ENCODE data around the gene ZFPM1.

- TF ChIP-seq CTCF (conservative IDR thresholded peaks at IDR 0.05; ENCODE audit: low read depth in 2 of 2) (no peak), EZH2 (IDR thresholded peaks at IDR 0.05; ENCODE audit: low read depth, unreplicated experiment) (no peak), POLR2AphosphoS5 (IDR thresholded peaks at IDR 0.05; ENCODE audit: low read depth) (no peak), EZH2phosphoT487 (IDR thresholded peaks at IDR 0.05; ENCODE audit: unreplicated experiment) (no peak), JUNB (IDR thresholded peaks at IDR 0.05; ENCODE audit: unreplicated experiment) (no peak), STAT1 (IDR thresholded peaks at IDR 0.05; ENCODE audit: unreplicated experiment) (no peak), REST (IDR thresholded peaks at IDR 0.05; ENCODE audit: unreplicated experiment) (no peak), CREB1 (CRISPR knock-in tag; IDR thresholded peaks at IDR 0.05; ENCODE audit: low read depth) (no peak), ZNF114 (CRISPR knock-in tag; IDR thresholded peaks at IDR 0.05) (no peak)
- TF ChIP-seq, protein P1, sequence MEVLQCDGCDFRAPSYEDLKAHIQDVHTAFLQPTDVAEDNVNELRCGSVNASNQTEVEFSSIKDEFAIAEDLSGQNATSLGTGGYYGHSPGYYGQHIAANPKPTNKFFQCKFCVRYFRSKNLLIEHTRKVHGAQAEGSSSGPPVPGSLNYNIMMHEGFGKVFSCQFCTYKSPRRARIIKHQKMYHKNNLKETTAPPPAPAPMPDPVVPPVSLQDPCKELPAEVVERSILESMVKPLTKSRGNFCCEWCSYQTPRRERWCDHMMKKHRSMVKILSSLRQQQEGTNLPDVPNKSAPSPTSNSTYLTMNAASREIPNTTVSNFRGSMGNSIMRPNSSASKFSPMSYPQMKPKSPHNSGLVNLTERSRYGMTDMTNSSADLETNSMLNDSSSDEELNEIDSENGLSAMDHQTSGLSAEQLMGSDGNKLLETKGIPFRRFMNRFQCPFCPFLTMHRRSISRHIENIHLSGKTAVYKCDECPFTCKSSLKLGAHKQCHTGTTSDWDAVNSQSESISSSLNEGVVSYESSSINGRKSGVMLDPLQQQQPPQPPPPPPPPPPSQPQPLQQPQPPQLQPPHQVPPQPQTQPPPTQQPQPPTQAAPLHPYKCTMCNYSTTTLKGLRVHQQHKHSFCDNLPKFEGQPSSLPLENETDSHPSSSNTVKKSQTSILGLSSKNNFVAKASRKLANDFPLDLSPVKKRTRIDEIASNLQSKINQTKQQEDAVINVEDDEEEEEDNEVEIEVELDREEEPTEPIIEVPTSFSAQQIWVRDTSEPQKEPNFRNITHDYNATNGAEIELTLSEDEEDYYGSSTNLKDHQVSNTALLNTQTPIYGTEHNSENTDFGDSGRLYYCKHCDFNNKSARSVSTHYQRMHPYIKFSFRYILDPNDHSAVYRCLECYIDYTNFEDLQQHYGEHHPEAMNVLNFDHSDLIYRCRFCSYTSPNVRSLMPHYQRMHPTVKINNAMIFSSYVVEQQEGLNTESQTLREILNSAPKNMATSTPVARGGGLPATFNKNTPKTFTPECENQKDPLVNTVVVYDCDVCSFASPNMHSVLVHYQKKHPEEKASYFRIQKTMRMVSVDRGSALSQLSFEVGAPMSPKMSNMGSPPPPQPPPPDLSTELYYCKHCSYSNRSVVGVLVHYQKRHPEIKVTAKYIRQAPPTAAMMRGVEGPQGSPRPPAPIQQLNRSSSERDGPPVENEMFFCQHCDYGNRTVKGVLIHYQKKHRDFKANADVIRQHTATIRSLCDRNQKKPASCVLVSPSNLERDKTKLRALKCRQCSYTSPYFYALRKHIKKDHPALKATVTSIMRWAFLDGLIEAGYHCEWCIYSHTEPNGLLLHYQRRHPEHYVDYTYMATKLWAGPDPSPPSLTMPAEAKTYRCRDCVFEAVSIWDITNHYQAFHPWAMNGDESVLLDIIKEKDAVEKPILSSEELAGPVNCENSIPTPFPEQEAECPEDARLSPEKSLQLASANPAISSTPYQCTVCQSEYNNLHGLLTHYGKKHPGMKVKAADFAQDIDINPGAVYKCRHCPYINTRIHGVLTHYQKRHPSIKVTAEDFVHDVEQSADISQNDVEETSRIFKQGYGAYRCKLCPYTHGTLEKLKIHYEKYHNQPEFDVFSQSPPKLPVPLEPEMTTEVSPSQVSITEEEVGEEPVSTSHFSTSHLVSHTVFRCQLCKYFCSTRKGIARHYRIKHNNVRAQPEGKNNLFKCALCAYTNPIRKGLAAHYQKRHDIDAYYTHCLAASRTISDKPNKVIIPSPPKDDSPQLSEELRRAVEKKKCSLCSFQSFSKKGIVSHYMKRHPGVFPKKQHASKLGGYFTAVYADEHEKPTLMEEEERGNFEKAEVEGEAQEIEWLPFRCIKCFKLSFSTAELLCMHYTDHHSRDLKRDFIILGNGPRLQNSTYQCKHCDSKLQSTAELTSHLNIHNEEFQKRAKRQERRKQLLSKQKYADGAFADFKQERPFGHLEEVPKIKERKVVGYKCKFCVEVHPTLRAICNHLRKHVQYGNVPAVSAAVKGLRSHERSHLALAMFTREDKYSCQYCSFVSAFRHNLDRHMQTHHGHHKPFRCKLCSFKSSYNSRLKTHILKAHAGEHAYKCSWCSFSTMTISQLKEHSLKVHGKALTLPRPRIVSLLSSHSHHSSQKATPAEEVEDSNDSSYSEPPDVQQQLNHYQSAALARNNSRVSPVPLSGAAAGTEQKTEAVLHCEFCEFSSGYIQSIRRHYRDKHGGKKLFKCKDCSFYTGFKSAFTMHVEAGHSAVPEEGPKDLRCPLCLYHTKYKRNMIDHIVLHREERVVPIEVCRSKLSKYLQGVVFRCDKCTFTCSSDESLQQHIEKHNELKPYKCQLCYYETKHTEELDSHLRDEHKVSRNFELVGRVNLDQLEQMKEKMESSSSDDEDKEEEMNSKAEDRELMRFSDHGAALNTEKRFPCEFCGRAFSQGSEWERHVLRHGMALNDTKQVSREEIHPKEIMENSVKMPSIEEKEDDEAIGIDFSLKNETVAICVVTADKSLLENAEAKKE (CRISPR knock-in tag; IDR thresholded peaks at IDR 0.05), result no peak
These were observed 79.6 kb downstream of the ZFPM1 start for GRCh38 chr16:88532434-88533241.

Measured in GM23338 (cell line).